Measurements from ENCODE around the gene CPA3. TPM values are rescaled to one million over a fixed set of nuclear protein-coding genes. Genes with fewer than 3 reads are reported as not detected.

The CPA3 gene
- total and polyA plus RNA-seq, 2 of the 13 experiments (the other 11 are each of a cell fraction or from before 2014, with no cell fraction given), result not detected

- TF ChIP-seq ZHX2 (IDR thresholded peaks at IDR 0.05; ENCODE audit: low read depth) (no peak), ZHX2 (CRISPR knock-in tag; IDR thresholded peaks at IDR 0.05; ENCODE audit: borderline replicate concordance) (no peak), ZNF678 (CRISPR knock-in tag; IDR thresholded peaks at IDR 0.05) (no peak), ZNF484 (CRISPR knock-in tag; IDR thresholded peaks at IDR 0.05; ENCODE audit: borderline replicate concordance, low read depth) (no peak), ZBTB14 (CRISPR knock-in tag; IDR thresholded peaks at IDR 0.05) (no peak), ZNF329 (CRISPR knock-in tag; IDR thresholded peaks at IDR 0.05; ENCODE audit: low read depth) (no peak), HOXA5 (CRISPR knock-in tag; IDR thresholded peaks at IDR 0.05) (no peak), RFX3 (CRISPR knock-in tag; IDR thresholded peaks at IDR 0.05) (no peak), ZNF652 (CRISPR knock-in tag; IDR thresholded peaks at IDR 0.05; ENCODE audit: borderline replicate concordance, low read depth) (no peak)
These were observed 8.3 kb downstream of the CPA3 start (continued) for GRCh38 chr3:148873270-148873927.

All from HepG2 (cell line).